Hematopoietic multipotent progenitor cell treated with erythropoietin and hydrocortisone succinate and interleukin-3 and kit ligand, for 4 days (in vitro differentiated cells): ENCODE measurements around the gene ADCY5.

Source experiments
- DNase-seq: peaks from one replicate; pipeline ENCODE4 v3.0.0-alpha.2; 2015

ADCY5 gene

DNA sequence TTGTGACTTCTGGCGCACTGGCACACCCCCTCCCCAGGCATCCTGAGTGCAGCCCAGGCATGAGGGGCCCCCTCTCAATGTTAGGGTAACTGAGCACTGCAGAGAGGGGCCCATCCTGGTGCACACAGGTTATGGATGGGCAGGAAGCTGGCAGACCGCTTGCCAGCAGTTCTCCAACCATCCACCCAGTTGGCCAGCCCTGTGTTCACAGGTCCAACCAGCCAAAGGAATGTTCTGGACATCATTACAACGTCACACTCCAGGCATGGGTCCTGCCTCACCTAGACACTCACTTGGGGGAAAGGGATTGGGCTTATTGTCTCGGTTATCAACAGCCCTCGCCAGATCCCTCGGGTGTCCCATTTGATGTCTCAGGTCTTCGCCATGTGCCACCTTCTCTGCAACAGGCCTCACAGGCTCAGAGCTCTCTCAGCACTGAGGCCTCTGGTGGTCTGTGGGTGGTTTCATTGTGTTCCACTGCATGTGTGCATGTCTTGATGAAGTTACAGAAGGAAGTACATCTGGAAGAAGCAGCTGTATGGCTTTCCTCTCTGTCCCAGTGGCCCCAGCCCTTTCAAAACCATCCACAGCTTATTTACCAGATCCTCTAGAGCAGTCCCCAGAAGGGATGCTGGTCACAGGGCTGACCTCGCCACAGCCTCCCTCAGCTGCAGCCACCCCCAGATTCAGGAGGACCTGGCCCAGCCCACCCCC is 23.7 kb downstream of the ADCY5 start:
- DNase-seq: no peak

DNA sequence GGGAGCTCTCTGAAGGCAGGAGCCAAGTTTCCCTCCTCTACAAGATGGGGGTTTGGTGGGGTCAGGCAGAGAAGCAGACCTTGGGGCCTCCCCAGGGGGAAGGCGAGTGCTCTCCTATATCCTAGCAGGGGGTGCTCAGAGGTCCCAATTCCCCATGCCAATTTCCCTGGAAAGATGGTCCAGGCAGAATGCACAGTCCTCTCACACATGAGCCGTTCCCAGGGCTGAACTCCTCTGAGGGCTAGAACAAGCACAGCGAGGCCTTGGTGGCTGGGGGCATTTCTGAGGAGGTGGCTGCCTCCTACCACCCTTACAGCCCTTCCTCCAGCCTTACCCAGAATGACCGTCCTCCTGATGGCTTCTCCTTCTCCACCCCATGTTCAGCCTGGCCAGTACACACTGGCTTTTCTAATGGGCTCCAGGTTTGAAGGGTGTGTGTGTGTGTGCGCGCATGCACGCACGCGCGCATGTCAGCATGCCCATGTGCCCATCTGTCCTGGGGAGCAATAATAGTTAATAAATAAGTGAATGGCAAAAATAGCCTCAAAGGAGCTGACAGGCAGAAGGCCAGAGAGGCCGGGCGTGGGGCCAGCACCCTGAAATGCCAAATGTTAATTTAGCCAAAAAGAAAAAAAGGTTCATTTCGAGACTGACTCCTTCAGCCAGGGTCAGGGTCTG is 24.4 kb downstream of the ADCY5 start:
- no peak for DNase-seq

GRCh38 chr3:123423806-123424205 is 25.1 kb downstream of the ADCY5 start:
- no peak for DNase-seq

GRCh38 chr3:123423031-123423430 is 25.9 kb downstream of the ADCY5 start:
- DNase-seq: no peak

DNA sequence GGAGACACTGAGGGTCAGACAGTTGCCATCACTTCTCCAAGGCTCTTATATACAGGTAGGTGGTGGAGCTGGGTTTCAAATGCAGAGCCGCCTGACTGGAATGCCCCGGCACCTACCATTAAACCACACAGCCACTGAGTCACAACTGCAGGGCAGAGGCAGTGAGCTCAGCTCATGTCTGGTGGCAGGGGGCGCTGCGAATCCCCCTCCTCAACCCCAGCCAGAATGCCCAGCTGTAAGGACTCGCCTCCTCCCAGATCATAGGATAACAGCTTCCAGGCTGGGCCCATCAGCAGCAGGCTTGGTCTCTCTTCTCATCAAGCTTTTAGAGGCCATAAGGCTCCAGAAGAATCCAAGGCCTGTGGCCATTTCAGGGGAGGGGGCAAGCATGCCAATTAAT is 26.4 kb downstream of the ADCY5 start:
- no peak for DNase-seq

DNA sequence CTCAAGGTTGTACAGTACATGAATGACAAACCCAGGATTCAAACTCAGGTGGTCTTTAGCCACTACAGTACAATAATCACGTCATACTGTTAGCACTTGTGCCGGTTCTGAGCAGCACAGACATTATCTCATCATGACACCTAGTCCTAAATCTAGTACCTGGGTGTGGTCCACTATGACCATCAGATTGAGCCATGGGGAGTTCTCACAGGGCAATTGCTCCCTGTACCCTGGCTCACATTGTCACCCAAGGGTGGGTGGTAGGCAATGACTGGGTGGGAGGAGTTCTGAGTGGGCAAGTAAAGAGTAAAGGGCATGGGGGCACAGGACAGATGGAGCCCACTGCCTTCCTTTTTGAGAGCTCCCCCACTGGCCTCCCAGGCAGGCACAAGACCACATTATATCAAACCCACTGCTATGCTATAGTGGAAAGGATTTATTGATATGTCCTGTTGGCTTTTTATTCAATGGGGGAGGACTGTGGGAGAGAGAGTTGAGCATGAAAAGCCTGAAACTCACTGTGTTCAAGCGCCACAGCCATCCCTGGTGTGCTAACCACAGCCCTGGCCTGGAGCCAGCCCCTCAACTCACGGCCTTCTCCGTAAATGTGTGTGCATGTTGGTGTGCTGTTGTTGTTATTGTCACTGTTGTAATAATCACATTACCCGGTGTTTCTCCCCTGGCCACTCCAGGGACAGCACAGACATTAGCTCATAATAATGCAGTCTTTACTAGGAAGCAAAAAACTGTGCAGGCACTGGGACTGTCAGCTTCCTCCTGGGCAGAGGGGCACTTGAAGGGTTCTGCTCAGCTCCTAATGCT is 27.3 kb downstream of the ADCY5 start:
- peak; percentile 68 for DNase-seq

DNA sequence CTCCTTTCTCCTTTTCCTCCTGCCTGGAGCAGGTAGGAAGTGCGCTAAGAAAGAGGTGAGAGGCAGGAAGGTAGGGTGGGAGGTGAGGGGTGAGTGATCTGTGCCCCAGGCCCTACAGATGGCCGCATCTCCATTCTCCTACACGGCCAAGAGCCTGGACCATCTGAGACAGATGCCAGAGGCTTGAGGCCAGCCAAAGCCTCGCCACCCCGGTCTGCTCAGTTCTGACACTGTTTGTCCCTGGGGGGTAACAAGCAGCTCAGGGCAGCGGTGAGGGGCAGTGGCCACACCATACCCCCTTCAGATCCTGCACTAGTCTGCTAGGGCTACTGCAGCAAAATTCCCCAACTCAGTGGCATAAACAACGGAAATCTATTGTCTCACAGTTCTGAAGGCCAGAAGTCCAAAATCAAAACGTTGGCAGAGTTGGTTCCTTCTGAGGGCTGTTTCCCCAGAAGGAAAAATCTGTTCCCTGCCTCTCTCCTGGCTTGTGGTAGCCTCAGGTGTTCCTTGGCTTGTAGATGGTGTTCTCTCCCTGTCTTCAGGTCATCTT is 28.4 kb downstream of the ADCY5 start:
- no peak for DNase-seq

DNA sequence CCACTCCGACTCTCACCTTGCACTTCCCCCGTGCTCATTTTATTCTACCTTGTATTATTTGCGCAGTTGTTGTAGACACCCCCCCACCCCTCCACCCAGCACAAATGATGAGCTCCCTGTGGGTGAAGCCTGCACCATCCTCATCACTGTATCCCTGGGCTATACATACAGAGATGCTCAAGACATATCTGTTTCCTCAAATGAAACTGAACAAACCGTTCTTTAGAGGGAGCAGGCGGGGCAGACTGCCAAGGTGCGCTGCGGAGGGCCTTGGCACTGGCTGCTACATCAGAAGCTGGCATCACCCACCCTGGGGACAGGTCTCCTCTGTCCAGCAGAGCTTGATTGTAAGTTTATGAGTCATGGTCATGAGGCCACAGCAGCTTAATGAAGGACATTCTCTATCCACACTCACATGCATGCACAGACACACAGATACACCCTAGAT is 29.0 kb downstream of the ADCY5 start:
- DNase-seq: no peak

GRCh38 chr3:123419181-123419849 is 29.6 kb downstream of the ADCY5 start:
- no peak for DNase-seq

- DNase-seq: no peak
These were observed 32.2 kb downstream of the ADCY5 start for GRCh38 chr3:123416647-123417046.

DNA sequence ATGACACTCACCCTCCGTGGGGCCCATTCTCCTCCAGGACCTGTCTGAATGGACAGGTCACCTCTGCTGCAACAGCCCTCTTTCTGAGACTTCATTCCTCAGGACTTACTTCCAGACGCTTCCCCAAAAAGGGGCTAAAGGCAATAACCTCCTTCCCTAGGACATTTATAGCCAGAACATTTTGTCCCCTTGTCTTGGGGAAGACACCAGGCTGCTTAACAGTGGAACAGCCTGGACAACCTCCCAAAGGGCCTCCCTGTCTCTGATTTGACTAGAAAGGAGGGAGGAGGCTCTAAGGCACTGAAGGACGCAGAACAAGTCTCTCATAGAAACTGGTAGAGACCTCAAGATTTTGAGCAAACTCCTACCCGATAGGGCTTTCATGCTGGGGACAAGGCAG is 32.7 kb downstream of the ADCY5 start:
- DNase-seq: no peak

- DNase-seq: no peak
These were observed 33.7 kb downstream of the ADCY5 start for GRCh38 chr3:123414973-123415775.

- DNase-seq: no peak
These were observed 35.9 kb downstream of the ADCY5 start for GRCh38 chr3:123412811-123413604.

- no peak for DNase-seq
These were observed 36.8 kb downstream of the ADCY5 start for GRCh38 chr3:123412076-123412475.

DNA sequence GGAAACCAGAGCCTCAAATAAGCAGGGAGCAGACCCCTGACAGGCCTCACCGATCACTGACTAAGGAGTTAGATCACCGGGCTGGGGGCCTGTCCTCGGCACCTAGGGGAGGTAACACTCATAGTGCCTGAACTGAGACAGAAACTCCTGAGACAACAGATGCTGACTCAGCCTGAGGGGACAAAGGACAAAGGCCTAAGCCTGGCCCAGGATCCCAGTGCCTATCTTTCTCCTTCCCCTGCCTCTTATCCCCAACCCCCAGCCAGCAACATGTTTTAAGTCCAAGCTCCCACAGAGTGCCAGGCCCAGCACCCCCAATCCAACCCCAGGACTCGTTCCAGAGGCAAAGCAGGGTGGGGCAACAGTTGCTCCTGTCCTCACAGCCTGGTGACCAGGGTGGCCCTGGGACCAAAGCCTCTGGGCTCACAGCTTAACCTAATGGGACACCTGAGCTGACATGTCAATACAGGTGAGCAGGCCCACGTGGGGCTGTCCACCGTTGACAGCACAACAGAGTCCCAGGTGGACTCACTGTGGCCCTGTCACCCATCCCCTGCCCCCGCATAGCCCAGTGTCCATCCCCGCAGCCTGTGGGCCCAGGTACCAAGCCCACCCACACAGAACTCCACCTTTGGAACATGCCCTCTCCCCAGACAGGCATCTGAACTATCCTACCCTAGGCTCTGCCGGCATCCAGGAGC is 37.4 kb downstream of the ADCY5 start:
- no peak for DNase-seq

GRCh38 chr3:123410149-123410515 is 38.8 kb downstream of the ADCY5 start:
- no peak for DNase-seq

DNA sequence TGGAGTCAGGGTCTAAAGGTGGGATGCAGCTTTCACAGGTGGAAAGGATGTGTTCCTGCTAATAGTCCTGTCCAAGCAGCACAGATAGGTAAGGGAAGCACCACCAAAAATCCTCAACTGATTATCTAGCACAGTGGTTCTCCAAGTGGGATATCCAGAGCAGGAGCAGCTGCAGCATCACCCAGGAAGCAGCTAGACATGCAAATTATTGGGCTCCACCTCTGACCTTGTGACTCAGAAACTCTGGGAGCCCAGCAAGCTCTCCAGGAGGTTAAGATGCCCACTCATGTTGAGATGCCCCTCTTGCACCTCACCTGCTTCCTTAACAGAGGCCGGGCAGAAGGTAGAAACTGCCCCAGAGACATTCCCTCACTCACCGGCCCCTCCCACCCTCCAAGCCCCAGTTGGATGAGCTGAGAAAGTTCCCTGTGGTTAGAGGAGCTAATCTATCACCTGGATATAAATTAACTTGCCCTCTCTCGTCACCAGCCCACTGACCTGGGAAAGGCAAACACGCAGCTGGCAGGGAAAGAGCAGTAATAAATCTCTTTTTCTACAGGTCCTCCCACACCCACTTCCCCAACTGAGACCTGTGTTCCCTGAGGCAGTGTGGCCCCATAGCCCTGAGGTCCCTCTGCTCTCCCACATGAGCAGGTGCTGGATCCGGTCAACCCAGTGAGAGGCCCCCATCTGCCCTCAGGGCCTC is 39.3 kb downstream of the ADCY5 start:
- no peak for DNase-seq

GRCh38 chr3:123406598-123406997 is 42.3 kb downstream of the ADCY5 start:
- DNase-seq: no peak

GRCh38 chr3:123405936-123406510 is 42.9 kb downstream of the ADCY5 start:
- DNase-seq: no peak

DNA sequence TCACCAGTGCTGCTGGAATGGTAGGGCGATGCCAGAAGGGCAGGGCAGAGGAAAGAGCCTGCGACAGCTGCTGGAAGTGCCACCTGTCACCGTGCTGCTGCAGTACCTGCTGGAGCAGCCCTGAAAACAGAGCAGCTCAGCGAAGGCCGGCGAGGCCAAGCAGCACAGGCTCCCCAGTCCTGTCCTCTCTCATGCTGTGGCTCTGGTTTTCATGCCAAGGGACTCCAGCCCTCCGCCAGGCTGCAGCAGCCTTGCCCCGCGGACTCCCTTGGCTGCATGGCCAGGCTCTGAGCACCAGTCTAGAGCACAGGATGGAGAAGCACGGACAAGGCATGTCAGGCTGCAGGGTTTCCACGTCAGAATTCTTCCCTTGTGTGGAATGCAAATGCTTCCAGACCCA is 43.9 kb downstream of the ADCY5 start:
- no peak for DNase-seq
